Uterus (tissue), 4 donors: ENCODE results near the gene SHC4. TPM values are rescaled to one million over a fixed set of nuclear protein-coding genes. Genes with fewer than 3 reads are reported as not detected.

ENCODE experiments used
- DNase-seq, 2 donors: peaks; one replicate each; pipeline ENCODE4 v3.0.0-alpha.2; 2019 to 2020
- H3K27ac ChIP-seq, 2 donors: fragments of 200-600 bp; sonication (generic); 1 replicate in 1 of 2; 2 replicates in 1 of 2; pipeline ENCODE4 v1.5.1; 2016 to 2018
- H3K27me3 ChIP-seq, 2 donors: fragments of 200-600 bp; sonication (generic); one replicate each; pipeline ENCODE4 v1.5.1; 2018 to 2019; ENCODE audit warnings: control low read depth in 1 of 2
- H3K36me3 ChIP-seq, 2 donors: fragments of 200-600 bp; sonication (generic); one replicate each; pipeline ENCODE4 v1.5.1; 2019; ENCODE audit warnings: control low read depth in 1 of 2
- H3K4me1 ChIP-seq, 2 donors: fragments of 200-600 bp; sonication (generic); one replicate each; pipeline ENCODE4 v1.5.1; 2018 to 2019; ENCODE audit warnings: control low read depth in 1 of 2
- H3K4me3 ChIP-seq, 2 donors: fragments of 200-600 bp; sonication (generic); 1 replicate in 1 of 2; 2 replicates in 1 of 2; pipeline ENCODE4 v1.5.1; 2018 to 2019; ENCODE audit warnings: mild to moderate bottlenecking in 1 of 2
- H3K9me3 ChIP-seq, 2 donors: fragments of 200-600 bp; sonication (generic); one replicate each; pipeline ENCODE4 v1.5.1; 2019; ENCODE audit warnings: control low read depth in 1 of 2
- CTCF ChIP-seq, 4 experiments: fragments of 200-600 bp in 2 of 4; fragments of 450-650 bp in 2 of 4; sonication (generic) in 2 of 4; IDR thresholded peaks; one replicate each; pipeline ENCODE4 v1.5.1; 2016 to 2019; ENCODE audit warnings: antibody characterized with exemption in 4 of 4, mild to moderate bottlenecking in 2 of 4, moderate library complexity in 1 of 4
- POLR2A ChIP-seq, 2 donors: fragments of 450-650 bp; IDR thresholded peaks; one replicate each; pipeline ENCODE4 v1.6.1; 2016; ENCODE audit warnings: antibody characterized with exemption in 2 of 2, mild to moderate bottlenecking in 1 of 2, moderate library complexity in 1 of 2
- intact Hi-C: fragments of 100-400 bp; cut with DNase I; formaldehyde crosslinking; loops from one replicate; pipeline ENCODE4 v1.15.1; 2023; ENCODE audit warnings: low total_unique reads
- total RNA-seq, 4 donors: library from RNA; depleted of rRNA in 3 of 4; stranded (reverse); fragments of >200 nt in 3 of 4; gene quantifications; one replicate each; pipeline versions ENCODE4 v1.1.0 to v1.2.4, GENCODE V29; 2014 to 2023
- donor health status: DM: yes; HTN: yes; CAD: no.

The SHC4 gene
- total RNA-seq, 4 donors from 2014 or later, result 0.88 to 6.8 (median 5.0) TPM; not detected in 1

- no peak for TF ChIP-seq POLR2A (IDR thresholded peaks at IDR 0.05)
- no peak for TF ChIP-seq CTCF (IDR thresholded peaks at IDR 0.05)
- no peak for DNase-seq
- intact Hi-C loops, result no loop called here
- H3K9me3 ChIP-seq, result no peaks in the 10 kb centered on the region
- H3K36me3 ChIP-seq, result no peaks in the 10 kb centered on the region
- H3K4me3 ChIP-seq, result no peak overlapping the region
- H3K27ac ChIP-seq, result no peak overlapping the region
- no peaks in the 10 kb centered on the region for H3K27me3 ChIP-seq
- no peaks in the 10 kb centered on the region for H3K4me1 ChIP-seq
Observed at GRCh38 chr15:48833526-48834239, 130.0 kb downstream of the SHC4 start.

- no peak for DNase-seq
- TF ChIP-seq CTCF (IDR thresholded peaks at IDR 0.05) (no peak), POLR2A (IDR thresholded peaks at IDR 0.05) (no peak)
Observed at GRCh38 chr15:48832648-48833047, 131.1 kb downstream of the SHC4 start.

GRCh38 chr15:48828906-48829305 lies 134.8 kb downstream of the SHC4 start:
- no peaks in the 10 kb centered on the region for H3K36me3 ChIP-seq
- H3K4me1 ChIP-seq, result no peaks in the 10 kb centered on the region
- no peak overlapping the region for H3K4me3 ChIP-seq
- intact Hi-C loops, result no loop called here
- no peak for DNase-seq
- no peaks in the 10 kb centered on the region for H3K9me3 ChIP-seq
- TF ChIP-seq CTCF (IDR thresholded peaks at IDR 0.05) (no peak), POLR2A (IDR thresholded peaks at IDR 0.05) (no peak)
- H3K27me3 ChIP-seq, result no peaks in the 10 kb centered on the region
- H3K27ac ChIP-seq, result no peak overlapping the region

More at GRCh38 chr15:48832648-48833047, 131.1 kb downstream of the SHC4 start:
- intact Hi-C loops, result no loop called here
- H3K36me3 ChIP-seq, result no peaks in the 10 kb centered on the region
- H3K4me1 ChIP-seq, result no peaks in the 10 kb centered on the region
- no peaks in the 10 kb centered on the region for H3K27me3 ChIP-seq
- no peak overlapping the region for H3K27ac ChIP-seq
- H3K4me3 ChIP-seq, result no peak overlapping the region
- no peaks in the 10 kb centered on the region for H3K9me3 ChIP-seq

GRCh38 chr15:48828471-48828870 lies 135.2 kb downstream of the SHC4 start:
- Histone ChIP-seq H3K27ac (no peak overlapping the region), H3K27me3 (no peaks in the 10 kb centered on the region)

More at GRCh38 chr15:48828471-48828870, 135.2 kb downstream of the SHC4 start:
- DNase-seq, result no peak
- Histone ChIP-seq H3K36me3 (no peaks in the 10 kb centered on the region), H3K4me1 (no peaks in the 10 kb centered on the region), H3K4me3 (no peak overlapping the region), H3K9me3 (no peaks in the 10 kb centered on the region)
- intact Hi-C loops, result no loop called here
- TF ChIP-seq POLR2A (IDR thresholded peaks at IDR 0.05) (no peak), CTCF (IDR thresholded peaks at IDR 0.05) (no peak)
